OCI-M2 (cell line): ENCODE measurements around the gene BMI1.
"Not testable (repeated sequence)": the region's sequence is repeated elsewhere in the genome, so short reads cannot be mapped to it uniquely, and the experiment has no call there.

Source experiments
- DNase-seq: peaks from one replicate; lab custom pipeline; 2025; ENCODE audit not compliant: unreplicated experiment; lab: John Stamatoyannopoulos, UW

The BMI1 gene

DNA sequence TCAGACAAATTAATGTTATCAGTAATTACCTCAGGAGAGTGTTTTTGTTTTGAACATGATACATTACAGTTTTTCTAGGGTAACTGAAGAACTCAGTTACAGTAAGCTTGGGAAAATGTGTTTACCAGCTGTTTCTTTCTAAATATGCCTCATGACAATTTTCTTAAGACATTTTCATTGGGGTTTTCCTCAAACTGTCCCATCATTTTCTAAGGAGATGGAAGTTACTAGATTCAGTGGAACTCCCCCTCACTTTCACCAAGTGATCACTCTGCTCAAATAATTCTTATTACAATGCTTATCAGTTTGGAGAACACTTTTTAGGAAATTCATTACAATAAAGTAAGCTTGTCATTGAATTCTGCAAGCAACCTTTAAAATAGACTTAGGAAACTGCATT is 18.0 kb downstream of the BMI1 start:
- DNase-seq = no peak

GRCh38 chr10:22339761-22340328 is 18.9 kb downstream of the BMI1 start:
- no peak for DNase-seq

GRCh38 chr10:22340329-22341189 is 19.7 kb downstream of the BMI1 start:
- DNase-seq = no peak

DNA sequence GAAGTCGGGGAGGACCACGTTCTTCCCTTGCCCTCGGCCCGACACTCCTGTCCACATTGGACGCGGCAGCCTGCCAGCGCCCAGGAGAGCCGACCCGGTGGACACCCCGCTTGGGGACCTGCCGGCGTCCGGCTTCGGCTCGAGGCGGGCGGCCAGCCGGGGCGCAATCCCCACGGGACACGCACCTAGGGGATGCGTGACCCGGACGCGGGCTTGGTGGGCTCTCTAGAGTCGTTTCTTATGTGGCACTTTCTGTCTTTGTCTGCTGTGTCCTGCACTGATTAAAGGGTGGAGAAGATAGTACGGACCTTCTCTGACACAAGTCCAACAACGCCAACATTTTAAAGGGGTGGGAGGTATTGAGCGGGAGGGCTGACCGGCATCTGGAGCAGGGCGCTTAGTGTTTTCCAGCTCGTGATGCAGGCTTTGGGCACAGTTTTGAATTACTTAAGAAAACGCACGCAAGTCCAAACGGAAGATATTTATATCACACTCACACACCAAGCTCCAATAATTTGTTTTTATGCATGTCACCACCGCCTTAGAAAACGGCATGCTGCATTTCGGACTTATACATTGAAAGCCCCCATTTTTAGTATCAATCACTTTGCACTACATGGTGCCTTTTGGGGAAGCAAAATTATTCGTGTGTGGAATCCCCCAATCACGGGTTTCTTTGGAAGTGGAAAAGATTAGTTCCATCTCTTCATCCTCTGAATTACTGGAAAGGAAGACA is 20.5 kb downstream of the BMI1 start:
- DNase-seq = no peak

DNA sequence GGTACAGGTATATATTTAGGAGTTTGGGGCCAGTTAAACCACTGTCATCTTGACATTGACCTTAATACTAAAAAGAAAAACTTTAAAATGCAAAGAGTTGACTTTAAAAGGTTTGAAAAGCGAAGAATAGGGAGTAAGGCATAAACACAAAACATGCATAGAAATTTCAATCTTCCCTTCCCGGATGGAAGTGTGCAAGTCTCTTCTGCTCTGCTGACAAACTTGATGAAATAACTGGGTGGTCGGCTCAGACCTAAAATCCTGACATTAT is 21.0 kb downstream of the BMI1 start:
- no peak for DNase-seq

GRCh38 chr10:22342421-22342820 is 21.5 kb downstream of the BMI1 start:
- no peak for DNase-seq

DNA sequence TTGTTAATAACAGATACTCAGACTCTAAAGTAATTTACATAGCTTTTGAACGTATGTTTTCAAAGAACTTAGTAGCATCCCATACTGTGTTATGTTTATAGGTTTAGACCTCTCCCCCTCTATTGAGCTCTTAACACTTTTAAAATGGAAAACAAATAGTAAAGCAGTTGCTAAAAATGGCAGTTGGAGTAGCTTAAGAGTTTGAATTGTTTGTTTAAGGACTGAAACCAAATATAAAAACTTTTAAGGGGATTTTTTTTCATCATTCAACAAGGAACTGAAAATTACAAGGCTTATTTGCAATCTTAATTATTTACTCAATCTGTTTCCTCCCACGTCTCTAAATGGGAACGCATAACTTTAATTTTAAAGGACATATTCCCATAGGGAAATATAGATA is 22.8 kb downstream of the BMI1 start:
- DNase-seq = no peak

- DNase-seq = no peak
These were observed 23.4 kb downstream of the BMI1 start for GRCh38 chr10:22344249-22344648.

DNA sequence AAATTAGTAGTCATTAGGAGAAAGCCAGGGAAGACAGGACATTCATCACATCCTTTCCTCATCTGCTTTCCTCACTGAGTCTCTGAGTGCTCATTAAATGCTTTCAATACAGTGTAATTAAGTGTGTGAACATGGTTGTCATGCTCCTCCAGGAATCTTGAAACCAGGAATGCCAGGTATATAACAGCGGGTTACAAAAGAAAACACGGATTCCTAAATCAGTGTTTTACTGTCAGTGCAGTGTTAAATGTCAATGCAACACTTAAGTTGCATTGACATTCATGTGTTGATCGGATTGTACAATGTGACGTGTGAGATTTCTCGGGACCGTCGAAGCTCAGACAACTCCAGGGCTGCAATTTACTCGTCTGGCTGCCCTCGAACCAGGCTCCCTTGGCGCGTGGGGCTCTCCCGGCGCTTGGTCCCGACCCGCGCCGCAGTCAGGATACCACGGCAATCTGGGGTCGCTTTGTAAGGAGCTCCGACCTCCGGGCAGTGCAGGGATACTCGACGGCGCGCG is 23.9 kb downstream of the BMI1 start:
- no peak for DNase-seq

GRCh38 chr10:22345301-22346095 is 24.6 kb downstream of the BMI1 start, which contains the start of gene SPAG6:
SPAG6 (plus strand) TSS chr10:22345496; CDS start chr10:22345612, 116 bp downstream.
- DNase-seq = no peak

- DNase-seq = no peak
These were observed 25.3 kb downstream of the BMI1 start for GRCh38 chr10:22346096-22346661.

DNA sequence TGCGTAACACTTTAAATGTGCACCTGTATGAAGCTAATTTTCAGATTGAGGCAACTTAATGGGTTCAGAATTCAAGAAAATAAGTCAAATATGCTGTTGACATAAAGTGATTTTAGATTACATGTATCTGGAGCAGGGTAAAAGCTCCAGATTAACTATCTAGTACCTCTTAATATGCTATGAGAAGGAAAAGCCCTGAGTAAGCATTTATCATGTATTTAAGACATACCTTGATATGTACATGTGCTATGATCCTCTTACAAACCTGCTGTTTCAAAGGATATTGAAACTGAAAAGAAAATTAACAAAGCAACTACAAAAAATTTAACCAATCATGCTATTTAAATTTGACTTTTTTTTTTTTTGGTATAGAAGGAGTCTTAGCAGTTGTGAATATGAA is 28.9 kb downstream of the BMI1 start:
- DNase-seq = no peak

DNA sequence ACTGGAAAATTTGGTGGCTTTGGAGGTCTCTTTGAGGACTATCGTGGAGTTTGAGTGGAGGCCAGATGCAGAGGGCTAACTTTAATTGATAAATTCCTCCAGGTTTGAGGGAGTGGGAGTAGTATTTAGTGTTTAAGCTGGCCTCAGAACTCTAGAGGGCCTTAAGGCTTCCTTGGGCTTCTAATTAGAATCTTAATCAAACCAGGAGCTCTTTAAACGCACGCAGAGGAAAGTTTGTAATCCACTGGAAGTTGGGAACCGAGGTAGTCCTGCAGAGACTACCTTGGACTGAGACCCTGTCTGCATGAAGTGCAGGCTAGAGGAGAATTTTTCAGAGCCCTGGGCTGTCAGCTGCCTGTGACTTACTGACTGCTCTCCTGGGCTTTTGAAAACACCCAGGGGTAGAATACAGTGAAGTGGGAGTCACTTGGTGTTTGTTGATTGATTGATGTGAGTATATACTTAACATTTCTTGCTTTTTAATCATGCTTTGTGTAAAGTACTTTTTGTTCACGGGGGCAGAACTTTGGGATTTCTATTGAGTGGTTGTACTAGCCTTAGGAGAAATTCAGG is 30.3 kb downstream of the BMI1 start:
- no peak for DNase-seq

DNA sequence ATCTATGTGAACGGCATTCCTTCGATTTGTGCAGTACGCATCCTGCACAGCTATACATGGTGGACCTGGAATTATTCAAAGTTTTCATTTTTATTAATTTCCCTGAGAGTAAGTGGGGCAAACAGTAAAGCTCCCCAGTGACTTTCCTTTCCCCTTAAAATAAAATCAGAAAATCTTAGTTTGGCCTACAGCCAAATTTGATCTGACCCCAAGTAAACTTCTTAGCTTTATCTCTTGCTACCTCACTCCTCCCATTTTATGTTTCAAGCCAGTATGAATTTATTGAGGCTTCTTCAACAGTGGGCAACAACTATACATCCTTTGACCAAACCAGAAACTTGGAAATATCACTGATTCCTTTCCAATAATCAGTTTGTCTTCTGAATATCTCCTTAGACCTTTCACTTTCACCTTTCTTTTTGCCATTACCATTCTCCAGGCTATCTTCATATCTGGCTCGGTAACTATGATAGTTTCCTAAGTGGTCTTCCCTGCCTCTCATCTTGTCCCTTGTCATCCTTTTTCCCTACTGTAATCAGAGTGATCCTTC is 35.5 kb downstream of the BMI1 start:
- no peak for DNase-seq

- not testable (repeated sequence) for DNase-seq
These were observed 36.9 kb downstream of the BMI1 start for GRCh38 chr10:22357770-22358169.

- DNase-seq = no peak
These were observed 42.4 kb downstream of the BMI1 start for GRCh38 chr10:22363305-22363704.

GRCh38 chr10:22364407-22365140 is 43.7 kb downstream of the BMI1 start:
- DNase-seq = no peak

- DNase-seq = no peak
These were observed 44.3 kb downstream of the BMI1 start for GRCh38 chr10:22365233-22365632.

DNA sequence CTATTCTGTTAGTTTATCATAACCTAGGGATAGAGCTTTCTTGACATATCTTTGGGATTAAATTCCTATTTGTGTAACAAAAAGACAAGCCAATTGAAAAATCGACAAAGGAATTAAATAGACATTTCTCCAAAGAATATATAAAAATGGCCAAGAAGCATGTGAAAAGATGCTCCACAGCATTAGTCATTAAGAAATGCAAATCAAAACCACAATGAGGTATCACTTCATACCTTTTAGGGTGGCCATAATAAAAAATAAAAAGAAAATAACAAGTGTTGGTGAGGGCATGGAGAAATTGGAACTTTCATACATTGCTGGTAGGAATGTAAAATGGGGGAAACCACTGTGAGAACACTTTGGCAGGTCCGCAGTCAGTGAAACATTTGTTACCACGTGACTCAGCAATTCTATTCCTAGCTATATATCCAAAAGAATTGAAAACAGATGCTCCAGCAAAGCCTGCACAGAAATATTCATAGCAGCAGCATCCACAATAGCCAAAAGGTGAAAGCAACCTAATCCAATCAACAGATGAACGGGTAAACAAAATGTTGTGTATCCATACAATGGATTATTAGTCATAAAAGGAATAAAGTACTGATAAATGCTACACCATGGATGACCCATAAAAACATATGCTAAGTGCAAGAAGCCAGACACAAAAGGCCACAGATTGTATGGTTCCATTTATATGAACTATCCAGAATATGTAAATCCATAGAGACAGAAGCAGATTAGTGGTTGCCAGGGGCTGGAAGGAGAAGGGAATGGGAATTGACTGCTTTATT is 44.9 kb downstream of the BMI1 start:
- DNase-seq = no peak
